Omental fat pad (tissue), 4 donors: ENCODE measurements around the gene HAVCR1. TPM values are rescaled to one million over a fixed set of nuclear protein-coding genes. Genes with fewer than 3 reads are reported as not detected.

Experiments
- ATAC-seq: fragments of 150-250 bp; one replicate; pipeline ENCODE4 v1.9.1; 2016; ENCODE audit warnings: mild to moderate bottlenecking, moderate library complexity; ENCODE audit not compliant: low FRiP score
- DNase-seq: peaks from one replicate; pipeline ENCODE4 v3.0.0-alpha.2; 2019; ENCODE audit warnings: low spot score
- CTCF ChIP-seq, 3 donors: fragments of 450-650 bp; IDR thresholded peaks; one replicate each; pipeline ENCODE4 v1.5.1; 2016 to 2017; ENCODE audit warnings: antibody characterized with exemption in 3 of 3, mild to moderate bottlenecking in 3 of 3, moderate library complexity in 2 of 3
- total RNA-seq, 4 donors: library from RNA; depleted of rRNA; stranded (reverse); fragments of >200 nt; gene quantifications; one replicate each; pipeline ENCODE4 v1.1.0, GENCODE V29; 2016

Gene HAVCR1
- 1 to 10 TPM in 2 of 4 donors, under 1 TPM in 1, not detected in 1; 0.19 to 2.2 (median 1.1) TPM for total RNA-seq

- ATAC-seq (no peak), DNase-seq (no peak)
- TF ChIP-seq CTCF (IDR thresholded peaks at IDR 0.05), result no peak
Observed at GRCh38 chr5:157059093-157059539, at the start of gene HAVCR1. Gene HAVCR1 (minus strand): TSS chr5:157059116. CDS start chr5:157057943, 1,173 bp downstream.

GRCh38 chr5:157107508-157107907 lies 48.6 kb upstream of the HAVCR1 start:
- ATAC-seq (no peak), DNase-seq (no peak)
- no peak for TF ChIP-seq CTCF (IDR thresholded peaks at IDR 0.05)

GRCh38 chr5:157106630-157107461 lies 47.9 kb upstream of the HAVCR1 start:
- no peak for ATAC-seq
- no peak for DNase-seq
- TF ChIP-seq CTCF (IDR thresholded peaks at IDR 0.05), result no peak

- peak; percentile 48 for ATAC-seq
- DNase-seq, result no peak
- TF ChIP-seq CTCF (IDR thresholded peaks at IDR 0.05), result no peak
Observed at GRCh38 chr5:157100140-157100679, 41.3 kb upstream of the HAVCR1 start.

GRCh38 chr5:157088342-157088990 lies 29.6 kb upstream of the HAVCR1 start:
- TF ChIP-seq CTCF (IDR thresholded peaks at IDR 0.05), result no peak
- no peak for ATAC-seq
- no peak for DNase-seq

- ATAC-seq (no peak), DNase-seq (no peak)
- no peak for TF ChIP-seq CTCF (IDR thresholded peaks at IDR 0.05)
Observed at GRCh38 chr5:157086751-157087359, 27.9 kb upstream of the HAVCR1 start.
